HG03159 (cell line): ENCODE data around the gene AK1.
"Not testable (repeated sequence)": the region's sequence is repeated elsewhere in the genome, so short reads cannot be mapped to it uniquely, and the experiment has no call there.

ENCODE experiments used
- ATAC-seq: cut with Tn5 transposase; IDR thresholded peaks from one replicate; pipeline ENCODE4 v1.9.1; 2021; ENCODE audit warnings: mild to moderate bottlenecking, moderate library complexity; ENCODE audit not compliant: unreplicated experiment

Gene AK1

GRCh38 chr9:127852829-127853228 lies 24.6 kb downstream of the AK1 start:
- ATAC-seq: no peak

- no peak for ATAC-seq
Measured at GRCh38 chr9:127850286-127850830, 27.1 kb downstream of the AK1 start.

- no peak for ATAC-seq
Measured at GRCh38 chr9:127848756-127849504, 28.5 kb downstream of the AK1 start.

GRCh38 chr9:127847833-127848755 lies 29.4 kb downstream of the AK1 start:
- no peak for ATAC-seq

- no peak for ATAC-seq
Measured at GRCh38 chr9:127847178-127847510, 30.3 kb downstream of the AK1 start.

- no peak for ATAC-seq
Measured at GRCh38 chr9:127846443-127847177, 30.9 kb downstream of the AK1 start.

- not testable (repeated sequence) for ATAC-seq
Measured at GRCh38 chr9:127845619-127846018, 31.9 kb downstream of the AK1 start.

- ATAC-seq: no peak
Measured at GRCh38 chr9:127844821-127845359, 32.6 kb downstream of the AK1 start.

- ATAC-seq: no peak
Measured at GRCh38 chr9:127841087-127841835, 36.2 kb downstream of the AK1 start.

GRCh38 chr9:127838375-127839078 lies 38.9 kb downstream of the AK1 start:
- no peak for ATAC-seq

GRCh38 chr9:127837346-127837745 lies 40.1 kb downstream of the AK1 start:
- no peak for ATAC-seq

GRCh38 chr9:127836561-127836960 lies 40.9 kb downstream of the AK1 start:
- ATAC-seq: not testable (repeated sequence)

- ATAC-seq: no peak
Measured at GRCh38 chr9:127835991-127836516, 41.4 kb downstream of the AK1 start.

- ATAC-seq: no peak
Measured at GRCh38 chr9:127833555-127833954, 43.9 kb downstream of the AK1 start.

- no peak for ATAC-seq
Measured at GRCh38 chr9:127832248-127832647, 45.2 kb downstream of the AK1 start.

- no peak for ATAC-seq
Measured at GRCh38 chr9:127829205-127829906, 48.1 kb downstream of the AK1 start.

GRCh38 chr9:127828262-127829031 lies 49.0 kb downstream of the AK1 start:
- ATAC-seq: no peak
